Epithelial cell of esophagus (primary cell): ENCODE measurements around the gene GPC6.

ENCODE experiments used
- DNase-seq: peaks from one replicate; pipeline ENCODE4 v3.0.0; 2010; ENCODE audit warnings: low read depth
- H3K4me3 ChIP-seq: 2 replicates; pipeline ENCODE4 v1.5.1; 2011; ENCODE audit warnings: mild to moderate bottlenecking, low read length, control low read depth
- CTCF ChIP-seq: IDR thresholded peaks from 2 replicates; pipeline ENCODE4 v1.5.1; 2011; ENCODE audit warnings: low read depth, mild to moderate bottlenecking, low read length, control low read depth, inconsistent platforms; ENCODE audit not compliant: insufficient read depth; ENCODE audit errors: missing control alignments

The GPC6 gene

GRCh38 chr13:94057618-94058186 is 831.1 kb downstream of the GPC6 start:
- no peak overlapping the region for H3K4me3 ChIP-seq
- no peak for TF ChIP-seq CTCF
- no peak for DNase-seq

- no peak for DNase-seq
- no peak overlapping the region for H3K4me3 ChIP-seq
Measured at GRCh38 chr13:94058821-94059360, 832.3 kb downstream of the GPC6 start.

GRCh38 chr13:94061301-94061700 is 834.7 kb downstream of the GPC6 start:
- TF ChIP-seq CTCF = no peak
- no peak overlapping the region for H3K4me3 ChIP-seq
- DNase-seq = peak; percentile 28

More at GRCh38 chr13:94058821-94059360, 832.3 kb downstream of the GPC6 start:
- no peak for TF ChIP-seq CTCF

GRCh38 chr13:94063096-94063495 is 836.5 kb downstream of the GPC6 start:
- no peak overlapping the region for H3K4me3 ChIP-seq
- TF ChIP-seq CTCF = no peak
- no peak for DNase-seq

GRCh38 chr13:94063848-94064247 is 837.2 kb downstream of the GPC6 start:
- TF ChIP-seq CTCF = no peak
- H3K4me3 ChIP-seq = no peak overlapping the region
- DNase-seq = no peak

GRCh38 chr13:94065741-94066140 is 839.1 kb downstream of the GPC6 start:
- TF ChIP-seq CTCF = no peak
- no peak overlapping the region for H3K4me3 ChIP-seq
- DNase-seq = no peak
